HG03558 (cell line): Measurements from ENCODE around the gene CLIP4.

ENCODE experiments used
- ATAC-seq: cut with Tn5 transposase; IDR thresholded peaks from one replicate; pipeline ENCODE4 v1.9.1; 2021; ENCODE audit warnings: moderate number of reproducible peaks; ENCODE audit not compliant: unreplicated experiment; ENCODE audit errors: extremely low read depth

Gene CLIP4

DNA sequence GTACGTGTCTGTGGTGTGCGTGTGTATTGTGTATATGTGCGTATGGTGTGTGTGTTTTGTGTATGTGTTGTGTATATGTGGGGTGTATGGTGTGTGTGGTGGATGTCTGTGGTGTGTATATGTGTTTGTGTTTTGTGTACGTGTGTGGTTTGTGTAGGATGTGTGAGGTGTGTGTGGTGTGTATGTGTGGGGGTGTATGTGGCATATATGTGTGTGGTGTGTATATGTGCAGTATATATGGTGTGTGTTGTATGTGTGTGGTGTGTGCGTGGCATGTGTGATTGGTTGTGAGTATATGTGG, 101.3 kb downstream of the CLIP4 start:
- ATAC-seq, result no peak

DNA sequence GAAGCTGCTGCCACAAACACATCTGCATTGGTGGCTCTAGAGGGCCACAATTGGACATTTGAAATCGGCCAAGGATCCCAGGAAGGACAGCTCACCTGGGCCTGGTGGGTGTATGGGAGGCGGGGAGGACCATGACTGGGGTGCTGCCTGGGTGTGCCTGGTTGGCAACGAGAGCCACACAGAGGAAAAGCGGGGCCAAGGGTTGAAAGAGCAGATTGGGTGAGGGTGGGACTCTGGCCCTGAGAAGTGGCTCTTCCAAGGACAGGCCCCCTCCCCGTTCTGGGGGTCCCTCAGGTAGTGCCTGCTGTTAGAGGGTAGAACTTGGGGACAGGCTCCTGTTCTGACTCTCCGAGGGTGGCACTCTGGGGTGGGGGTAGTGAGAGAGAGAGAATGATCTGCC, 102.9 kb downstream of the CLIP4 start:
- no peak for ATAC-seq

- ATAC-seq, result no peak
Observed at GRCh38 chr2:29218550-29219125, 103.4 kb downstream of the CLIP4 start.

DNA sequence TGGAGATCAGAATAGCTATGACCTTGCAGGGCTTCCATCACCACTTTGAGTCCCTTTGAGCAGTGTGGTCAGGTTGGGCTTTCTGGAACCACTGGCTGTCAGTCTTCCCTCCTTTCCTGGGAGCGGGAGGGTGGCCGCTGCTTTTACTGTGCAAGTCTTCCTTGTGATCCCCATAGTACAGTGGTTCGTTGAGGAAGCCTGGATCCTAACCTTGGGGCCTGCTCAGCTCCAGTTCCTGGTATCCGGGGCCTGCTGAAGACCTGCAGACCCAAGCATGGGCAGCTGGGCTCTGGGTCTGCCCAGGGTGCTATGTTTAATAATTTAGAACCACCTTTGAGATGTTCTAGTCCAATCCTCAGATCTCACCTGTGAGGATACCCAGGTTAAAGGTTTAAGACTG, 104.2 kb downstream of the CLIP4 start:
- no peak for ATAC-seq

DNA sequence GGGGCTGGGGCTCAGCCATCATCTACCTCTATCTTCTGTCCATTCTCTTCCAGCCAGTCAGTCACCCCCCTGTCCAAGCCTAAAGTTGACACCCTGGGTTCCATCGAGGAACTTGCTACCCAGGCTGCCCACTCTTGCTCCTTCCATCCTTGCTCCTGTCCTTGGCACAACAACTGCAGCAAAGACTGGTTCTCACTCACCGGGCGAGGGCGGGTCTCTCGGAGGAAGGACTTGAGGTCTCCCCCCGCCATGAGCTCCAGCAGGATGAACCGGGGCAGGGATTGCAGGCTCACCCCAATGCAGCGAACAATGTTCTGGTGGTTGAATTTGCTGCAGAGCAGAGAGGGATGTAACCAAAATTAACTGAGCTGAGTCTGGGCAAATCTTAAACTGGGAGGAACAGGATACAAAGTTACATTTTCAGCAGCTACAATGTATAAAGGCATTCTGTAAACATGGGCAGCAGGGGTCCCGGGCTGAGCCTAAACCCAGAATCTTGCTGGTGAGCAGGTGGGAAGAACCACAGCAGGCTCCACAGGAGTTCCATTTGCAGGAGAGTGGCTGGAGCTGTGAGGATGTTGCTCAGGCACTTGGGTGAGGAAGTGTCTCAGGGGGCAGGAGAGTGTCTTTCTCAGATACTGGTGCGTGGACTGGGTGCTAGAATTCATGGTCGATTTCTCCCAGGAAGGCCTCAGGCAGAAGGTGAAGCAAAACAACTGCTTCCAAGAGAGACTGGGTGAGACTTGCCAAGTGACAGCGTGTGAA, 105.5 kb downstream of the CLIP4 start:
- no peak for ATAC-seq

GRCh38 chr2:29222381-29223179, 107.4 kb downstream of the CLIP4 start:
- ATAC-seq, result no peak

DNA sequence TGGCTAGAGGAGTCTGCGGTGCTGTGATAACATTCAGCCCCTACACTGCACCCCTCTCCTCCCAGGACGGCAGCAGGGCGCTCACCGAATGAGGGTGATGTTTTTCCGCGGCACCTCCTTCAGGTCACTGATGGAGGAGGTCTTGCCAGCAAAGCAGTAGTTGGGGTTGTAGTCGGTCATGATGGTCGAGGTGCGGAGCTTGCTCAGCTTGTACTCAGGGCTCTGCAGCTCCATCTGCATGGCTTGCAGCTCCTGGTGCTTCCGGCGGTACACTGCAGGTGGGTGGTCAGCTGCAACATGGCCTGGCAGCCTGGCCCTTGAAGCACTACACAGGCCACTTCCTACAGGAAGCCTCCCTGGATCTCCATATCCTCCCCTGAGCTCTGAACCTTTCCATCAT, 108.0 kb downstream of the CLIP4 start:
- no peak for ATAC-seq

- ATAC-seq, result no peak
Observed at GRCh38 chr2:29223851-29224692, 108.9 kb downstream of the CLIP4 start.

- ATAC-seq, result no peak
Observed at GRCh38 chr2:29224693-29225551, 109.7 kb downstream of the CLIP4 start.

DNA sequence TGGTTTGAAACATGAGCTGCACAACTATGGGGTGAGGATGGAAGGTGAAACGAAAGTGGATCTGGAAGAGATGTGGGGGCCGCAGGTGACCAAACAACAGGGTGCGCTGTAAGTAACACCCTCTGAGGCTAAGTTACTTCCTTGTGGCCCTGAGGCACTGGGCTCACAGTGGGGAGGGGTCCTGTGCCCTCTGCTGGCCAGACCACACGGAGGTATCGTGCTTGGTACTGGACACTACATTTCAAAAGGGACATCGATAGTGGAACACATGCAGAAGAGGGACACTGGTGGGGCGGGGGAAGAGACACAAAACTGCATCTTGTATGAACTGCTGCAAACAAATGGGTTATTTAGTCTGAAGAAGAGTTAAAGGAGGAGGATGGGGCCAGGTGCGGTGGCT, 110.6 kb downstream of the CLIP4 start:
- no peak for ATAC-seq

DNA sequence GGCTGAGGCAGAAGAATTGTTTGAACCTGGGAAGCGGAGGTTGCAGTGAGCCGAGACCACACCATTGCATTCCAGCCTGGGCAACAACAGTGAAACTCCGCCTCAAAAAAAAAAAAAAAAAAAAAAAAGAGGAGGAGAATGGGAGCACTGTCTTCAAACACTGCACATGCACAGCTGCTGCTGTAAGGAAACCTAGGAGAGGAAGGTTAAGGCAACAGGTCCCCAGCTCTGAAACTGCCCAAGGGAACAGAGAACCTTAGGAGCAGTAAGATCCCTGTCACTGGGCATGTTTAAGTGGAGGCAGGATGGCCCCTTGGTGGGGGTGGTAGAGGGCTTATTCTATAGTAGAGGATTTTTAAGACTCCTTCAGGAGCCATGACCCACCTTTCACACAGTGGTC, 111.2 kb downstream of the CLIP4 start:
- ATAC-seq, result no peak

DNA sequence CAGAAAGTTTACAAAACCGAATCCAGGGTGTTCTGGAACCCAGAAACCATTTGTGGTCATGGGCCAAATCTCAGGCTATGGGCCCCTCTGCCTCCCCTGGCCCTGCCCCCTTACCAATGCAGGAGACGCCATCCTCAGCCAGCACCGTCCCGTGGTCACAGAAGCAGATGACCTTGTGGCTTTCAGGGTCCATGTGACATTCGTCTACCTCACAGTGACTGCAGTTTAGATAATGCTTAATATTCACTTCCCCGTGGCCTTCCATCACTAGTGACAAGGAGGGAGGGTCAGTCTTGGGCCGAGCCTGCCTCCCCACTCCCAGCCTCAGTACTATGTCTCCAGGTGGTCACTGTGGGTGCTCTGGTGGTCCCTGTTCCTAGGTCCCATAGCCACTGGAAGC, 111.6 kb downstream of the CLIP4 start:
- no peak for ATAC-seq

GRCh38 chr2:29227935-29228675, 112.9 kb downstream of the CLIP4 start:
- ATAC-seq, result no peak

- ATAC-seq, result no peak
Observed at GRCh38 chr2:29228947-29229346, 113.7 kb downstream of the CLIP4 start.

DNA sequence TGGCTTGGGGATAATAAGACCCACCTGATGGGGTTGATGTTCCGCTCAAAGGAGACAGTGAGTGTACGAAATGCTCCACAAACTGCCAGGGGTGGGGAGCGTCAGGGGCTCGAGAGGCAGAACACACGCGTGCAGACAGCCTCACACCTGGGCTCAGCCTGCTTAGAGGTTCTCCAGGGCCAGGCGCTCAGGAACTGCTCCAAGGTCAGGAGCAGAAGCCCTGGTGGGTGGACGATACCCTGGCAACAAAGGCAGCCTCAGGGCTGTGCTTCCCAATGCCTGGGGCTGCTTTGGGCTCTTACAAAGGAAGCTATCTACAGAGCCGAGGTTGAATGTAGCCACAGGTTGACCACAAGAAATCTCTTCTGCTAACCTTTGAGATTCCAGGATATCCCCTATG, 114.4 kb downstream of the CLIP4 start:
- ATAC-seq, result no peak

- ATAC-seq, result no peak
Observed at GRCh38 chr2:29232041-29232440, 116.8 kb downstream of the CLIP4 start.

- ATAC-seq, result no peak
Observed at GRCh38 chr2:29233428-29233827, 118.2 kb downstream of the CLIP4 start.

GRCh38 chr2:29235411-29235810, 120.2 kb downstream of the CLIP4 start:
- ATAC-seq, result no peak

GRCh38 chr2:29236074-29236473, 120.9 kb downstream of the CLIP4 start:
- ATAC-seq, result no peak
